ENCODE measurements around the gene RIT2.

DNA sequence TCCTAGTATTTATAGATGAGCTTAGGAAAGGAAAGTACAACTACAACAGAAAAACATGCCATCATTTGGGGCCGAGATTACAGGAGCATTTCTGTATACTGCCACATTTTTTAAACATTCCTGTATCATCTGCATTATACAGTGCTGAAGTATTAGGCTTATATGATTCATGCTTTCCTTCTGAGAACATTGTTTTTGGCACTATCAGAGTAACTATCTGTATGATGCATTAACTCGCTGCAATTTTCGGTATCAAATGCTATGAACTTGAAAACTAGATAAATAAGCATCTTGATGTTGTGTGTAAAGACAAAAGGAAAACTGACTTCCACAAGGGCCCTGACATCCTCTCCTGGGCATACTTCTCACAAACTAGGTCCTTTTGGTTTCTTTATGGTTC, 102.0 kb downstream of the RIT2 start:
- TF ChIP-seq, protein P1, sequence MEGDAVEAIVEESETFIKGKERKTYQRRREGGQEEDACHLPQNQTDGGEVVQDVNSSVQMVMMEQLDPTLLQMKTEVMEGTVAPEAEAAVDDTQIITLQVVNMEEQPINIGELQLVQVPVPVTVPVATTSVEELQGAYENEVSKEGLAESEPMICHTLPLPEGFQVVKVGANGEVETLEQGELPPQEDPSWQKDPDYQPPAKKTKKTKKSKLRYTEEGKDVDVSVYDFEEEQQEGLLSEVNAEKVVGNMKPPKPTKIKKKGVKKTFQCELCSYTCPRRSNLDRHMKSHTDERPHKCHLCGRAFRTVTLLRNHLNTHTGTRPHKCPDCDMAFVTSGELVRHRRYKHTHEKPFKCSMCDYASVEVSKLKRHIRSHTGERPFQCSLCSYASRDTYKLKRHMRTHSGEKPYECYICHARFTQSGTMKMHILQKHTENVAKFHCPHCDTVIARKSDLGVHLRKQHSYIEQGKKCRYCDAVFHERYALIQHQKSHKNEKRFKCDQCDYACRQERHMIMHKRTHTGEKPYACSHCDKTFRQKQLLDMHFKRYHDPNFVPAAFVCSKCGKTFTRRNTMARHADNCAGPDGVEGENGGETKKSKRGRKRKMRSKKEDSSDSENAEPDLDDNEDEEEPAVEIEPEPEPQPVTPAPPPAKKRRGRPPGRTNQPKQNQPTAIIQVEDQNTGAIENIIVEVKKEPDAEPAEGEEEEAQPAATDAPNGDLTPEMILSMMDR (IDR thresholded peaks at IDR 0.05) = no peak
- TF ChIP-seq EP300 (IDR thresholded peaks at IDR 0.05) = no peak
- TF ChIP-seq POLR2A (IDR thresholded peaks at IDR 0.05) = no peak

Data from ovary (tissue), 3 donors.